ENCODE results near the gene ZNF599.

The ZNF599 gene

DNA sequence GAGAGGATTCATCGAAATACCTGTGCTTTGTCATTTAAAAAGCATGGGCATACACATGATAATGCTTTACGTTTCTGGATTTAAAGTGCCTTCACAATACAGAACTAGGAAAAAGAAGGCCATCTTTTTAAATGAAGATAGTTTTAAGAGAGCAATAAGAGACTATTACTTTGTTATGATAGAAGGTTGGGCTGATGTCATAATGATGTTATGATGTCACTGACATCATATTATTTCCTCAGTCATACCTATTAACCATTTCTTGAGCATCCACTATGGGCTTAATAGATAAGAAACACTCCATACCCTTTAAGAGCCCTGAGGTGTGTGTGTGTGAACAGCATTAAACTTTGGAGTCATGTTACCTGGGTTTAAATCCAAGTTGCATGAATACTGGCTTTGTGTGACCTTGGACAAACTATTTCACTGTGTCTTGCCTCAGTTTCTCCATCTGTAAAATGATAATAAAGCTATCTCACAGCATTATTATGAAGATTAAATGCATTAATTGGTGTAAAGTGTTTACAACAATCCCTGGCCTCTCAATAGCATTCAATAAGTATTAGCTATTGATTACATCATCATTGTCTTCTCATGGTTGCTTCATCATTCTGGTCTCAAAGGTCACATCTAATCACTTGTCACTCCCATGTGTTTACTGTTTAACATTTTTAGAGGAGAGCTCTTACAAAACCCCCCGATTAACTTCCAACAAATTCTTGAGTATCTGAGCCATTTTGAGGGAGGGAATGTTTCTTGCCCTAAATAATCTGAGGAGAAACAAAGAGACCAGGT, 27.9 kb downstream of the ZNF599 start:
- no peak for DNase-seq (ENCODE audit: low read depth)

DNA sequence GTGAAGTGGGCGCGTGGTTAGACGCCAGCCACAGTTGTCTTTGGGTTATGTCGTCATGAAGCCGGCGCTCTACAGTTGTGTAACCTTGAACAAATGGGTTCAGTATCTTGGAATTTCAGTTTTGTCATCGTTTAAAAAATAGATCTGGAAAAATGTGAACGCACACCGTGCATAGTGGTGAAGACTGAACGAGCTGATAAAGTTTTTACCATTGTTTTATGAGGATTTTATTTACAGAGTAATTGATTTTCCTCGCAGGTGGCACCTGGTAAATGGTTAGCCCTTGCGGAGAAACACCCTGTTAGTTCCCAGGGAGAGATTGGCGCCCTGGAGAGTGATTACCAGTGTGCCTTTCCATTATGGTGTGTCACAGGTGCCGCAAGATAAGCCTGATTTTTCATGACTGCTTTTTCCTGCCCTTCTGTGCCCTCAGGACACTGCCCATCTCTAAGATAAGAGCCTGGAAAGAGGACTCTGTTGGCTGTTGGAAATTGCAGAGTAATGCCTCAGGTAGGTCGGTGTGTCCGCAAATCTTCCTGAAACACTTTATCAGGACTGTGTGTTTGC, 38.4 kb downstream of the ZNF599 start:
- DNase-seq (ENCODE audit: low read depth), result no peak

DNA sequence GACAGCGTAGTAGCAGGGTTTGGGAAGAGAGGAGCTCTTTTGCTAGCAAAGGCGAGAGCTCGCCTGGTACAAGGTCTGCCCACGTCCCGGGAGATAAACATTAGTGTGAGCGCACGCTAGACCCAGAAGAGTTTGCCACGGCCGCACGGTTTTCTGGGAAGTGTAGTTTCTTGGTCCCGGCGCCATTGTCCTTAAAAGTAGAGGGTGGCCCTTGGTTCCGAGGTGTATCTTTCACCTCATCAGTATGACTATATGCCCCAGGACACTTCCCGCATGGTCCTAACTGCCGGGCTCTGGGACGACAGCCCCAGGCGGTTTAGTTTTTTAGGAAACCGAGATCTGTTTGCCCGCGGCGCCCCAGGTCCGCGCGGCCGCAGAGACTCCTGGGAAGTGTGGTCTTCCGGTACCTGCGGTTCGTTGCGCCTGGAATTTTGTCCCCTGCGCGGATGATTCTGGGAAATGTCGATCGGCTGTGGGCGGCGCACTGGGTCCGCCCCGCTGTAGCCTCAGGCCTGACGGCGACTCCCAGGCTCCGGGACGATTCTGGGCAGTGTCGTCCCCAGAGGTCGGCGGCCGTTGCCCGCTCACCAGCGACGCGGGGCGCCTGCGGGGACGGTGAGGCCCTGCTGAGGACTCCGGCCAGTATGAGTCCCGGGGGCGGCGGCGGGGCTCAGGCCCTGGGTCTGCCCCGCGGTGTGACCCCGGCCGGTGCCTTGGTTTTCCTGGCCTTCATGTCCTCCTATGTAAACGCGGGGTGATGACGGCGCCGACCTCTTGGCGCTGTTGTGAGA, 39.1 kb downstream of the ZNF599 start, which contains the start of gene ZNF181:
ZNF181 (plus strand) TSS at position 498 of the 791 bp plus-strand sequence. CDS start 795 bp downstream, outside the sequence.
- peak; percentile 96 for DNase-seq (ENCODE audit: low read depth)

DNA sequence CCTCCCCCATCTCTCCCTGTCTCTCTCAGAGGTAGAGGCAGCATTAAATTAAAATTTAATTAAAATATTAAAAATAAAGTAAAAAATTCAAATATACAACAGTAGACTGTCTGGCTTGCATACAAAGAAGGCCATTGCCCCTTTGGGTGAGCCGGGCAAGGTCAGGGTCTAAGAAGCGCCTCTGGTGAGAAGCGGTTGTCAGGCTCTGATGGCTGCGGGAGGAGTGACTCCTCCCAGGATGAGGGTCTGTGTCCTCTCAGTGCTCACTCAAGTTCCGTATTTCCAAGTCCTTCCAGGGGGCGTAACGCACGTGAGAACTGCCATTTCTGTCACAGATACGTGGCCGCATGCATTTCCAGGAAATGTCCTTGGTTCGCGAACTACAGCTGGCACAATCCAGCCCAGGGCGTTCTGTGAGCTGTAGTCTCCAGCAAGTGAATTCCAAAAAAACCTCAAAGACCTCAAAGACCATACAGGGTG, 39.7 kb downstream of the ZNF599 start:
- DNase-seq (ENCODE audit: low read depth), result no peak

DNA sequence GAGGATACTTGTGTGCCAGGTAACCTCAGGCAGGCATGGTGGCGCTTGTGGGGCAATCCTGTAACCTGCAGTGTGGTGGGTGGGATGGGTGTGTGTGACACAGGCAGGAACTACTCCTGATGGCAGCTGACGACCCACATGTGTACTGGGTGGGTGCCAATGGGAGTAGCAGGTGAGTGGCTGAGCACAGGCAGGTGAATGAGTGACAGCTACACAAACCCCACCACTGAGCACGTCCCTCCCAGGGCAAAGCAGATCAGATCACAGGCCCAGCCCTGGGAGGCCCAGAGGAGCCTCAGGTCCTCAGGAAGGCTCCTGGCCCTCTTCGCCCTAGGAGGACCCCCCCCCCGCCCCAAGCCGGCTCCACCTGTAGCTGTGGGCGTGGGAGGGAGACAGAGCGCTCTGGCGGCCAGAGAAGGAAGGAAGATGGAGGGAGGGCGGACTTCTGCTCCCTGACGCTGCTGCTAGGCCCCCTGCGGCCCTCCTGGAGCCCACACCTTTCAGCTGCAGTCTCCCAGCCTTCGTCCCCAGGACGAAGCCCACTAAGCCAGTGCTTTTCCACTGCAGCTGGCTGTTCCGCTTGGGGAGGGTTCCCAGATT, 40.3 kb downstream of the ZNF599 start:
- DNase-seq (ENCODE audit: low read depth), result no peak

DNA sequence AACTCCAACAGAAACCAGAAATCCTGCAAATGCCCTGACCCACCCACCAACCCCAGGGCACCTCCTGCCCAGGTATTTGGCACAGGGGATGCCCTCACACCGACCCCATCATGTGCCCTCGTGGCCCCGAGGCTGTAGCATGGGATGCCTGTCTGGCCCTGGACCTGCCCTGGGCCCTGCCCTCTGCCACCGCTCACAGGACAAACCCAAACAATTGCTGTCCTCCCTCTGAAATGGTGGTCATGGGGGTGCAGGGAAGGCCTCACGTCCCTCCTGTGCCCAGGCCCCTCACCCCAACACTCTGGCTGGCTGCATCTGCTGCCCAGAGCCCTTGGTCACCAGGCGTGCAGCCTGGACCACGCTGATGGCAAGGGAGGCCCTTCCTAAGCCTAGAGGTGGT, 41.1 kb downstream of the ZNF599 start:
- no peak for DNase-seq (ENCODE audit: low read depth)

DNA sequence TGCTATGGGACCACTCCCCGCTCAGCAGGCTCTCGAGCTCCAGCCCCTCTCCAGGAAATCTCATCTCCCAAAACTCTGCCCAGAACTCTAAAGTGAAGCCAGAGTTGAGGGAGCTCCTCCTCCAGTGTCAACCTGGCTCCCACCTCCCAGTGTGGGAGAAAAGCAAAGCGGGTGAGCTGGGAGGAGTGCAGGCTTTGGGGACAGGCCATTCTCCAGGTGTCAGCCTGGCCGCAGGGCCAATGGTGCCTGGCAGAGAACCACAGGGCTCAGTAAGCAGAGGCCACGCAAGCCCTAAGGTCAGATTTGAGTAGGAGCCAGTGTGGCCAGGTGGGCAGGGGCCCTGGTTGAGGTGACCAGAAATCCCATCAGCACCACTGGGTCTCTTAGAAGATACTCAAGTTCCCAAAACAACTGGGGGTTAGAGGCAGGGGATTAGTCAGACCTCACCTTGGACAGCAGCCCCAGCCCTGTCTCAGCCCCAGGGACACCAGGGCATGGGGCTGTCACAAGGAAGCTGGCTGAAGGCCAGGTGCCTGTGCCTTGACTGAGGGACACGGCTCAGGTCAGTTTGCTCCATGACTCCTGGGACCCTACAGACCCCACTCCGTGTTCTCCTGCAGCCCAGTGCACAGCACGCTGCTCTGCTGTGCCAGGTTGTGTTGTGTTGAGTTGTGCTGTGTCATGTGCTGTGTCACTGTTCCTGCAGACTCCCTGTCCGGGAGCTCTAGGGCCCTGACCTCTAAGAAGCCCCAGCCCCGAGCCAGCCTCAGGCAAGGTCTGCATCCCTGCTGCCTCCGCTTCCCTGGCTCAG, 41.8 kb downstream of the ZNF599 start:
- DNase-seq (ENCODE audit: low read depth), result no peak

DNA sequence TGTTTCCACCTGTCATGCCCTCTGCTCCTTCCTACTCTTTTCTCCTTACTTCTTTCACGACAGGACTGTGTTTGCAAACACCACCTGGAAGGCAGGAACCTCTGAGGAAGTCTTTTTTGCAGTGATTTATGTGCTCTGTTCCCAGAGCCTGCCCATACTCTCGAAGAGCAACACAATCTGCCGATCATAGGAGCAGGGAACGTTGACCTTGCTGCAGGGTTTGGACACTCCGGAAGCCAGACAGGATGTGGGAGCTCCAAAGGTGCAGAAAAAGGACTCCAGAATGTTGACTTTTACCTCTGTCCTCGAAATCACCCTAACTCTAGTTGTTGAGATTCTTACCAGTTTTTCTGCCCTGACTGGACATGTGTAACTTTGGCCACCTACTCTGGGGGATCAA, 47.6 kb downstream of the ZNF599 start:
- DNase-seq (ENCODE audit: low read depth), result no peak

DNA sequence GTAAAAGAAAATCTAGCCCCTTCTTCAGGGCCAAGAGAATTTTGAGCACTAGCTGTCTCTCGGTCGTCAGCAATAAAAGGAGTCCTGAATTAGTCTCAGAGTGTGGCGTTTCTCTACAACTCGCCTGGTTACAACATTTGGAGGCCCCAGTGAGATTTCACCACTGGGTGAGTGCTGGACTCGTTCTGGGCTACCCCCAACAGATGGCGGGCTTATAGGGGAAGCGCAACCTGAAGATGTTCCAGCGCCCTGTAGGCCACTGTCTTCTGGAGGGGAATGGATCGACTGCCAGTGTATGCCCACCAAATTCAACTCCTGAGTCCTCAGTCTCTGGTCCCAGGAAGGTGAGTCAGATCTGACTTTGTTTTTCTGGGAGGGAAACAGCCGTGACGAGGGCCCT, 50.7 kb downstream of the ZNF599 start:
- DNase-seq (ENCODE audit: low read depth), result no peak

DNA sequence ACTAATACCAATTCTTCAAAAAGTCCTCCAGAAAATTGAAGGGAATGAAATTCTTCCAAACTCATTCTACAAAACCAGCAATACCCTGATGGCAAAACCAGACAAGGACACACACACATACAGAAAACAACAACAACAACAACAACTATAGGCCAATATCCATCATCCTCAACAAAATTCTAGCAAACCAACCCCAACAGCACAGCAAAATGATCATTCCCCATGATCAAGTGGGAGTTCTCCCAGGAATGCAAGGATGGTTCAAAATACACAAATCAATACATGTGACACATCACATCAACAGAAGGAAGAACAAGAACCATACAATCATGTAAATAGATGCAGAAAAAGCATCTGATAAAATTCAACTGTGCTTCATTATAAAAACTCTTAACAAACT, 57.7 kb downstream of the ZNF599 start:
- DNase-seq (ENCODE audit: low read depth), result no peak

DNA sequence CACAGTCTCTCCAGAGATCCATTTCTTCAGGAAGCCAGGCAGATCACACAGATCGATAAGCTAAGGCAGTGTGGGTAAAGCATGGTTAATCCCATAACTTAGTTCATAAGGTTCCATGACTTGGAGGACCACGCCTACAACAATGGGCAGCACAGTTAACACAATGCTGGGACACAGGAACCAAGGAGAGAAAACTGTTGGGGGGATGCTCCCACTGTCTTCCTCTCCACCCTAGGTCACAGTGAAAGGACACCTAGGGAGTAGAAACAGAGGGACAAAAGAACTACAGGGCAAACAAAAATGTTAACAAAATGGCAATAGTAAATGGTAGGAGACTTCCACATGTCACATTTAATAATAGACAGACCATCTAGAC, 59.8 kb downstream of the ZNF599 start:
- DNase-seq (ENCODE audit: low read depth), result no peak

DNA sequence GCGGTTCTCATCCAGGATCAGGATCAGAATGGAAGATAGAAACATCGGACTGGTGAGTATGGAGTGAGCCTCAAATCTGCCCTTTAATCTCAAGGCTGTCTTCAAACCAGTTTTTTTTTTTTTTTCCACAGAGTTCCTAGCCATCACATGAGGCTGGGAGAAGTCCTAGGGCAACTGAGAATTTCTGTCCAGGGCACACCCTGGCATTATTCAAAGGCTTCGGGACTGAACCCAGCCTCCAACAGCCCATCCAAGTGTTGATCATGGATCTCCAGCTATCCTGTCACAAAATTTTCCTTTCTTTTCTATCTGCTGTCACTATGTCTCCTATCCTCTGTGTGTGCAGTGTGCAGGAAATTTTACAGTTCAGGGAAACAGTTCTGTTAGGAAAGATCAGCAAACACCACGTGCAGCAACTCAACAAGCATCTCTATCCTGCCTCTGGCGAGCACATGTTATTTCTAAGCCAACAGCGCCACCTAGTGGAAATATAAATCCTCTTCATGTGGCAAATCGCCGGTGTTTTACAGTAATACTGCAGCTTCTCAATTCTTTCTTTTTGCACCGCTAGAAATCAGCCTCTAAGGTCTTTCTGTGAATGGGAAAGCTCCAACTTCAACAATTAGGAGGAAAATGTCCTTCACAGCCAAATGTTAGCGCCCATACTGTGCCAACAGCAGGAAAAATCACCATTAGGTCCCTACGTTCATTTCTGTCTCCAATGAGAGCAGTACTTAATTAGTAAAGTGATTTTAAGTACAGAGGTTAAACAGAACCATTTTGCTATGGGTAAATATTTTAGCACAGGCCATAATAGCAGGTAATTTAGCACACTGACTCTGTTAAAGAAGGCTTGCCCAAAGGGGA, 60.4 kb downstream of the ZNF599 start:
- DNase-seq (ENCODE audit: low read depth), result peak; percentile 78

DNA sequence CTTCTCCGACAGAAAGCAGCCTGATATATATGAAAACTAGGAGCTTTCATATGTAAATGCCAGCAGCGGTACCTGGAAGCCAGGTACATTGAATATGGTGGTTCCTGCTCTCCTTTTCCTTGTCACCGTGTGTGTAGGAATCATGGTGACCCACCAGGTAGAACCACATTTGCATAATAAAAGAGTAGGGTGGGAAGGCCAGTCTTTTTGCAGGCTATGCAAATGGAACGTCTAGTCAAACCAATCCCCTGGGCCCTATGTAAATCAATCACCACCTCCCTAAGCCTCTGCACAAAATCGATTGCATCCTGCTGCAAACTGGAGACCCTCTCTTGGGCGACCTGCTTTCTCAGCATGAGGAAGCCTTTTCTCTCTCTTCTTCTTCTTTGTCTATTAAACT, 61.1 kb downstream of the ZNF599 start:
- no peak for DNase-seq (ENCODE audit: low read depth)

Data from HS-27A (cell line).